HK-2 (cell line): ENCODE data around the gene RAD51B.
A peak's percentile ranks its signal among the peaks of the same experiment; 100 is the strongest.

Experiments
- DNase-seq: peaks from one replicate; pipeline ENCODE4 v3.0.0-alpha.2; 2018; ENCODE audit not compliant: unreplicated experiment

RAD51B gene

GRCh38 chr14:68573722-68574121 lies 754.1 kb downstream of the RAD51B start:
- DNase-seq: no peak

DNA sequence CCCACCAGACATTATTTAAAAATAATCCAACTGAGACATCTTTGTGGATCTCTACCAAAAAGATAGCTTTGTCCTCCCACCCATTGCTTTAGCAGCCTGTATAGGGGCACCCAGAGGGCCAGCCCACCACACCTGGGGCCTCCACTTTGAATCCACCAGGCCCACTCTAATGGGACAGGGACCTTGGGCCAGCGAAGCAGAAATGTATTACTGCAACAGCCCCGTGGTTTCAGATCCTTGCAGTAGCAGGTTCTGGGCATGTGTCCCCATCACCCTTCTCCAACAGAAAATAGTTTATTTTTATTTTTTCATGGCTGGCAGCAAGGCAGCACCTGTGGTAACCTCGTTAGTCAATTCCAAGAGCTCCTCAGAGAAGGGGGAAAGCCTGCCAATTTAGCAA lies 754.9 kb downstream of the RAD51B start:
- no peak for DNase-seq

GRCh38 chr14:68574906-68575305 lies 755.3 kb downstream of the RAD51B start:
- DNase-seq: no peak

GRCh38 chr14:68575426-68575825 lies 755.8 kb downstream of the RAD51B start:
- no peak for DNase-seq

GRCh38 chr14:68576031-68576430 lies 756.5 kb downstream of the RAD51B start:
- no peak for DNase-seq

GRCh38 chr14:68576496-68577244 lies 757.1 kb downstream of the RAD51B start:
- DNase-seq: peak; percentile 42

DNA sequence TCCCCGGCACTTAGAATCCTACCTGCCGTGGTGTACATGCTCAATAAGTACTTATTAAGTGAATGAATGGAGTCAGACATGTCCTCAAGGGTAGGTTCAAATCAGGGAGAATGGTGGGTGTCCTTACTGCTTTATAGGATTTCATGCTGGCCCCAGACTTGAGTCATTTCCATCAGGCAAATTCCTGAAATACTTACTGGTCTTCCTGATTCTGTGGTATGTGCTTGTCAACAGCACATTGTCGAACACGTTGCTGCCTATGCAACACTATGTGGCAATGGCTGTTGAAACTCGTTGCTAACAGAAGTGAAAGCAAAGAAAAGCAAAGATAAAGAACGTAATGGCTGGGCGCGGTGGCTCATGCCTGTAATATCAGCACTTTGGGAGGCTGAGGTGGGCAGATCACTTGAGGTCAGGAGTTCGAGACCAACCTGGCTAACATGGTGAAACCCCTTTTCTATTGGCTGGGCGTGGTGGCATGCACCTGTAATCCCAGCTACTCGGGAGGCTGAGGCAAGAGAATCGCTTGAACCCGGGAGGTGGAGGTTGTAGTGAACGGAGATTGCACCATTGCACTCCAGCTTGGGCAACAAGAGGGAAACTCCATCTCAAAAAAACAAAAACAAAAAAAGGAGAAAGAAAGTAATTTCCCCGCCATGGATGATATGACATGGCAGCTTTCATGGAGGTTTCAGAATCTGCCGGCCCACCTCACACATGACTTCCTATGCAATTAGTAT lies 758.4 kb downstream of the RAD51B start:
- peak; percentile 70 for DNase-seq

GRCh38 chr14:68578597-68578996 lies 759.0 kb downstream of the RAD51B start:
- no peak for DNase-seq

DNA sequence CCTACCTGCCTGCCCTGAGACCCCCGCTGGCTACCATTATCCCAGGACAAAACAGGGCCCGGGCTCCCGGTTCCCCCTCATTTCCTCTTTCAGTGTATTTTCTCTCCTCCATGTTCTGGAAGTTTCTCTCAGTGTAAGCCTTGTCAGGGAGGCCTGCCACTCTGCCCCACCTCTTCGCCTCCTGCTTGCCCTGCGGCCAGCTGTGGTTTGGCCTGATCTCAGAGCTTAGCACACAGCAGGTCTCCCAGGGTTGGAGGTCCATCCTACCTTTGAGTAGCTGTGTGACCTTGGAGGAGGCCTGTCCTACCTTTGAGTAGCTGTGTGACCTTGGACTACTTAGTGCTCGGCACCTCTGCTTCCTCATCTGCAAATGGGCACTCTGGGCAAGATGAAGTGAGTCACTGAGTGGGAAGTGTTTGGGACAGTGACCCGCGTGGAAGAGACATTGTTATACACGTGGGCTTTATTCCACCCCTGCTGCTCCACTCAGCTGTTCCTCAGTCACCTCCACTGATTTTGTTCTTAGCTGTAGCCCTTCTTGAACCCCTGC lies 760.6 kb downstream of the RAD51B start:
- no peak for DNase-seq

- DNase-seq: no peak
These were observed 761.1 kb downstream of the RAD51B start for GRCh38 chr14:68580671-68581070.

GRCh38 chr14:68583548-68584280 lies 764.1 kb downstream of the RAD51B start:
- DNase-seq: no peak

DNA sequence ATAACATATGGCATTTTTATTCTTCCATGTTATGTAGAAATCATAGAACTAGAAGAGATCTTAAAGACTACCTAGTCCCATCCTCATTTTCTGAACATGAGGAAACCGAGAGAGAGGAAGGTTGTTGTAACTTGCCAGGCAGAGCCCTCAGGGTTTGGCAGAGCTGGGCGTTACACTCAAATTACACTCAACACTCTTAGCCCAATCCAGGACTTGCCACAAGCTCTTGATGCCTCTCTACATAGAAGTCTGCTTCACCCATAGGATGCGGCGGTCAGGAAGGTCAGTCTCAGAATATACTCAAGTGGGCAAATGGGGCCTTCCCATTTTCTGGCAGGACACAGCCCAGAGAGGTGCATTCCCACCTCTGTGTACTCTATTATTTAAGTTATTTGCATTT lies 765.2 kb downstream of the RAD51B start:
- DNase-seq: no peak

DNA sequence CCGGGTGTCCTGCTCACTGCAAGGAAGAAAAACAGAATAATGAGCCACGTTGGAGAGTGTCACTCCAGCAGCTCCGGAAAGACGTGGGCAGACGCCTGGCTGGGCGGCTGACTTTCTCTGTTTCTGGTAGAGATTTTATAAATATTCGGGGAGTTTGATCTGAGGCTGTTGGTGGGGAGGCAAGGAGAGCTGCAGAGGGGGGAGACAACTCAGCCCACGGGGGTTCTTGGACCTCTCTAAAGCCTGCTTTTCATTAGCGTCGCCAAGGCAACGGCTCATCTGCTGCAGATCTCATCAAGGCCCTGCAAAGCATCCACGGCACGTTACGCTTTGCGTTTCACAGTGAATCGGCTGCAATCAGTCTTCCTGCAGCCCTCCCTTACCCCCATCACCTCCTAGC lies 766.1 kb downstream of the RAD51B start:
- DNase-seq: no peak

DNA sequence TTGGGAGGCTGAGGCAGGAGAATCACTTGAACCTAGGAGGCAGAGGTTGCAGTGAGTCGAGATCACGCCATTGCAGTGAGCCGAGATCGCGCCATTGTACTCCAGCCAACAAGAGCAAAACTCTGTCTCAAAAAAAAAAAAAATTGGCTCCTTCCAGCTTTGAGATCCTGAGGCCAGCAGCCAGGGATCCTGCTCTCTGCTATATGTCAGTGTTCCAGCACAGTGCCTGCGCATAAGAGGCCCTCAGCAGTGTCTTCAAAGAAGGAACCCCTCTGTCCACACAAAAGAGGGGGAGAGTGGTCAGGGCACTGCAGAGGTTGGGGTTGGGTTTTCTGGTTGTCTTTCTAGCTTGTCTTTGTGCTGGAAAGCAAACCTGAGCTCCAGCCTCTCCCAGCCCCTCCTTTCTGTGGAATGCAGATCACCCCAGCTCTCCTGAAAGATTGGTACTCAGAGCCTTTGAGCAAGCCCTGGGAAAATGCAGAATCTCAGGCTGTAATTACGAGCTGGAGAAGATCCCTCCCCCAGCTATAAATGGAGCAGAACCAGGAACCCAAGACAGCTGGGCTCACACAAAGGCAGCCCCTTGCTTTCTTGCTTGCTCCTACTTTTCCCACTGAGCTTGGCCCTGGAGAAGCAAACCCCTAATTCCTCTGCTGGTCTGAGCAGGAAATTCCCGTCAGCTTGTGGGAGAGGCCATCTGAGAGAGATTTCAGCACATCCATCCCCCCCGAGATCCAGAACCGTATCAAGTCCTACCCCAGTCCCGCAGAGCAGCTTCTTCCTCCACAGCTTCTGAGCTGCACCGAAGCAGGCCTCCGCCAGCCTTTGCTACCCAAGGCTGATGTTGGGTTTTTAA lies 767.5 kb downstream of the RAD51B start:
- no peak for DNase-seq

DNA sequence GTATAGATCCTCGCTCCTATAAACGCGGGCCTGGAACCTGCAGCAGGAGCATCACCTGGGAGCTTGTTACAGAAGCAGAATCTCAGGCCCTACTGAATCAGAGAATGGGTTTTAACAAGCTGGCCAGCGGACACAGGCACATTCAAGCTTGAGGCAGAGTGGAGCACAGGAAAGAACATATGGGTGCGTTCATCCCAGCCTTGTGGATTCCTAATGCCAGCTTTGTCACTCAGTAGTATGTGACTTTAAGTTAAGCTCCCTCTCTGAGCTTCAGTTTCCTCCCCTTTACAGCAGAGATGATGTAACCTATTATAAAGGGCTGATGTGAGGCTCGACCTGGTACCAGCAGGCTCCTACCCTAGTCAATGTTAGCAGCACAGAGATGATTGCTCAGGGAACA lies 768.4 kb downstream of the RAD51B start:
- no peak for DNase-seq

DNA sequence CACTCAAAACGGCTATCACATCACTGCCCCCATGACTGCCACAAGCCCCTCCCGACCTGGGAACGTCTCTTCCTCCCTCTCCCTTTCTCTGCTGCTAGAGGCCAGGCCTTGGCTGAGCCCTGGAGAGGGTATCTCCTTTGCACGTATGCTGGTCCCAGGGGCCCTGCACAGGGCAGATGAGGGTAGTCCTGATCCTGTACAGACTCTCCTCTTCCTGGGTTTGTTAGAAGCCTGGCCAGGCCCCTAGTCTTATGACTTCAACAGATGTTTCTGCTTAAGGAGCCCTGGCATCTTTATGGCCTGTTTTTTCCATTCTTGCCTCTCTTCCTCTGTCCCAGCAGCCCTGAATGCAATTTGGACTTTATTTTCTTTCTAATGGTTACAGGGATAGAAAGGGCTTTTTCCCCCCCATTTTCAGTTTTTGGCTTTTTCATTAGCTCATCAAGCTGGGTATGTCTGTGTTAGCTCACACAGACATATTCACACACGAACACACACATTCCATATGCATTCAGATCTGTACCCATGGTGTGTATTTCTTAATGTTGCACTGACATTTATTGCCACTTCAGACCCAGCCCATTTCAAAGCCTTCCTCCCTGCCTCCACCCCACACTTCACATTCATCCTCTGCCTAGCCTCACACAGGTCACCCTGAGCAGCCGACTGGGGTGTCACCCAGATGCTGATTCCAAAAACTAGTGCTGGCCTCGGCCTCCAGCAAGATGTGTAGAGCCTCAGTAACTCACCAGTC lies 770.0 kb downstream of the RAD51B start:
- no peak for DNase-seq

GRCh38 chr14:68590201-68590522 lies 770.6 kb downstream of the RAD51B start:
- no peak for DNase-seq

DNA sequence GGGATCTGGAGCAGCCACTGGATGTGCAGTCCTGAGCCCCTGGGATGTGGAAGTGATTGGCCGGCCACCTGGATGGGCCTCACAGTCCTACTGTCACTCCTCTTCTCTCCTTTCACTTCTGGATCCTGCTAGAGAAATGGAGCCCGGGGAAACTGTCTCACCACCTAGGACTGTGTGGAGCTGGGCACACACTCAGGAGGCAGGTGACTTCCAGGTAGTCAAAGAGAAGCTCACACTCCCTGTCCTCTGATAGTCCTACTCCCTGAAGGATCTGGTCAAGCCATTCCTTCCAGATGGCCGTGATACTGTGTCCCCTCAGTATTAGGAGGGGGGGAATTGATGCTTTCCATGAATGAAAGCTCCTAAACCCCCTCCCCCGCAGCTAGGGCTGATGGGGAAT lies 772.2 kb downstream of the RAD51B start:
- DNase-seq: no peak

GRCh38 chr14:68592948-68593556 lies 773.5 kb downstream of the RAD51B start:
- DNase-seq: no peak

DNA sequence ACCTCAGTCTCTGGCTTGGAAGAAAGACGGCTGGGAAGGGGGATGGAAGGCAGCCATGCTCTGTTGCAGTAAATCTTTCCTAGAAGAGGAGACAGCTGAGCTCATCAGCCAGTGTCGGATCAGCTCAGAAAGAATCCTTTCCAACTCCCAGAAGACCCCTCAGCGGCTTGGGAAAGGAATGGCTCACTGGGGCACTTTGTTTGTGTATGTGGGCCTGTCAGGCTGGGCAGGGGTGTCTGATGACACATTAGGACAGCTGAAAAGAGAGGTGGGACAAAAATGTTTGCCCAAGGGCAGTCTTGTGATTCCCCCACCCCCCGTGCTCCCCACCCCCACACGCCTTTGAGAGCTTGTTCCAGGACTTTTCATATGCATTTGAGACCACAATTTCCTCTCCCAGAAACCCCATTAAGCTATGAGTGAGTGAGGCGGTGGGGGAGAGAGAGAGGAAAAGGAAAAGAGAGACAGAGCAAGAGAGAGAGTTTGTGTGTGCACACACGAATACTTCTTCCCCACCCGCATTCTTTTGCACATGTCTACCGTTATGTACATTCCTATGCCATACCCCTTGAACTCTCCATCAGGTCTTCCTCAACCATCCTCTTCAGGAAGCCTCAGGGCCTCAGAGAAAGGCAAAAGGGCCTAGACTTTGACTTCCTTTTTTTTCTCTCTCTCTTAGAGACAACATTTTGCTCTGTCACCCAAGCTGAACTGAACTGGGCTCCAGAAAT lies 774.4 kb downstream of the RAD51B start:
- no peak for DNase-seq
